HepG2 (cell line): Measurements from ENCODE around the gene PSMB3. TPM values are rescaled to one million over a fixed set of nuclear protein-coding genes. Genes with fewer than 3 reads are reported as not detected.

Experiments used
- ARID2 ChIP-seq: sonication (generic); formaldehyde crosslinking; IDR thresholded peaks from 2 replicates; pipeline ENCODE4 v1.8.1; 2022; ENCODE audit warnings: mild to moderate bottlenecking, missing genetic modification reagents, borderline replicate concordance
- ARNT ChIP-seq: fragments of 450-650 bp; IDR thresholded peaks from 2 replicates; pipeline ENCODE4 v1.6.1; 2017
- ATAD3A ChIP-seq: sonication (generic); formaldehyde crosslinking; IDR thresholded peaks from 2 replicates; pipeline ENCODE4 v1.4.0; 2020; ENCODE audit warnings: missing genetic modification reagents
- ATF1 ChIP-seq: IDR thresholded peaks from 2 replicates; pipeline ENCODE4 v1.6.1; 2016; ENCODE audit warnings: mild to moderate bottlenecking, control low read depth
- CEBPG ChIP-seq: IDR thresholded peaks from 2 replicates; pipeline ENCODE4 v1.6.1; 2016
- ELF3 ChIP-seq: IDR thresholded peaks from 2 replicates; pipeline ENCODE4 v1.6.1; 2016; ENCODE audit warnings: missing genetic modification reagents, missing compliant biosample characterization
- HMGXB3 ChIP-seq: sonication (generic); formaldehyde crosslinking; IDR thresholded peaks from 2 replicates; pipeline ENCODE4 v1.4.0; 2020; ENCODE audit warnings: missing genetic modification reagents, borderline replicate concordance
- IRF1 ChIP-seq: sonication (generic); formaldehyde crosslinking; IDR thresholded peaks from 2 replicates; pipeline ENCODE4 v1.4.0; 2020; ENCODE audit warnings: low read depth, mild to moderate bottlenecking, missing genetic modification reagents
- NFAT5 ChIP-seq: sonication (generic); formaldehyde crosslinking; IDR thresholded peaks from 2 replicates; pipeline ENCODE4 v1.4.0; 2020; ENCODE audit warnings: missing genetic modification reagents
- PHB2 ChIP-seq: fragments of 450-650 bp; IDR thresholded peaks from 2 replicates; pipeline ENCODE4 v1.6.1; 2018; ENCODE audit not compliant: partially characterized antibody
- XRCC5 ChIP-seq: fragments of 200-400 bp; formaldehyde crosslinking; optimal IDR thresholded peaks from 2 replicates; pipeline ENCODE3; 2017; ENCODE audit warnings: mild to moderate bottlenecking, low read length
- YEATS4 ChIP-seq: sonication (generic); formaldehyde crosslinking; IDR thresholded peaks from 2 replicates; pipeline ENCODE4 v1.4.0; 2020; ENCODE audit warnings: missing genetic modification reagents, borderline replicate concordance
- ZBTB38 ChIP-seq: sonication (generic); formaldehyde crosslinking; IDR thresholded peaks from 2 replicates; pipeline ENCODE4 v1.5.1; 2020; ENCODE audit warnings: mild to moderate bottlenecking, missing genetic modification reagents
- ZNF713 ChIP-seq: sonication (generic); formaldehyde crosslinking; IDR thresholded peaks from 2 replicates; pipeline ENCODE4 v1.4.0; 2020; ENCODE audit warnings: mild to moderate bottlenecking, missing genetic modification reagents
- ZNF784 ChIP-seq: sonication (generic); formaldehyde crosslinking; IDR thresholded peaks from 2 replicates; pipeline ENCODE4 v1.5.1; 2020; ENCODE audit warnings: missing genetic modification reagents, mild to moderate bottlenecking, borderline replicate concordance
- ZNF790 ChIP-seq: sonication (generic); formaldehyde crosslinking; IDR thresholded peaks from 2 replicates; pipeline ENCODE4 v1.8.0; 2022; ENCODE audit warnings: missing genetic modification reagents, mild to moderate bottlenecking, borderline replicate concordance
- polyA plus RNA-seq, 8 experiments: library from polyadenylated mRNA; depleted of rRNA in 3 of 8; stranded (reverse) in 7 of 8; unstranded in 1 of 8; fragments of >200 nt; fragmentation: Illumina TruSeq in 4 of 8; extraction: Trizol in 4 of 8; gene quantifications; 2 replicates each; pipeline versions ENCODE4 v1.2.1 to v1.2.3, GENCODE V29; 2011 to 2016; ENCODE audit warnings: low read depth in 4 of 8, missing spikeins in 1 of 8, mixed read lengths in 1 of 8; ENCODE audit not compliant: insufficient read depth in 1 of 8
- total RNA-seq, 5 experiments: library from RNA; depleted of rRNA; stranded (reverse); fragments of >200 nt; fragmentation: Illumina TruSeq; extraction: Trizol; gene quantifications; 2 replicates each; pipeline ENCODE4 v1.2.3, GENCODE V29; 2016; ENCODE audit warnings: low read depth in 1 of 5

PSMB3 gene
- total and polyA plus RNA-seq, 2 of the 13 experiments (the other 11 are each of a cell fraction or from before 2014, with no cell fraction given): 366 to 517 TPM

- TF ChIP-seq HMGXB3 (no peak), ZBTB38 (CRISPR knock-in tag) (0 out of 2 replicates have a peak, but pooled peaks have one; percentile 24), IRF1 (CRISPR knock-in tag) (no peak), YEATS4 (CRISPR knock-in tag) (no peak), ATF1 (CRISPR knock-in tag) (no peak), PHB2 (no peak), ARNT (no peak), ZNF713 (no peak), NFAT5 (CRISPR knock-in tag) (no peak), CEBPG (CRISPR knock-in tag) (no peak), XRCC5 (peak; percentile 53), ELF3 (CRISPR knock-in tag) (no peak), ATAD3A (CRISPR knock-in tag) (no peak), ARID2 (CRISPR knock-in tag) (no peak), ZNF790 (CRISPR knock-in tag) (no peak), ZNF784 (CRISPR knock-in tag) (0 out of 2 replicates have a peak, but pooled peaks have one; percentile 28)
These were observed 17.2 kb upstream of the PSMB3 start (continued) for GRCh38 chr17:38735161-38735997.
